Measurements from ENCODE around the gene RAI2.

- TF ChIP-seq POLR2A (IDR thresholded peaks at IDR 0.05): no peak
- TF ChIP-seq CTCF (IDR thresholded peaks at IDR 0.05): no peak
- TF ChIP-seq POLR2AphosphoS5 (IDR thresholded peaks at IDR 0.05): no peak
Measured at GRCh38 chrX:17822351-17822750, 38.7 kb downstream of the RAI2 start.
